Fibroblast of skin of left quadriceps (primary cell): ENCODE results near the gene KL.

ENCODE experiments used
- DNase-seq, 2 experiments: peaks; one replicate each; pipeline ENCODE4 v3.0.0-alpha.2; 2013; ENCODE audit warnings: low read depth in 2 of 2

KL gene

GRCh38 chr13:33034882-33035520 lies 18.8 kb downstream of the KL start:
- DNase-seq: no peak

GRCh38 chr13:33037673-33038072 lies 21.4 kb downstream of the KL start:
- no peak for DNase-seq

- DNase-seq: no peak
Measured at GRCh38 chr13:33040090-33040489, 23.9 kb downstream of the KL start.

DNA sequence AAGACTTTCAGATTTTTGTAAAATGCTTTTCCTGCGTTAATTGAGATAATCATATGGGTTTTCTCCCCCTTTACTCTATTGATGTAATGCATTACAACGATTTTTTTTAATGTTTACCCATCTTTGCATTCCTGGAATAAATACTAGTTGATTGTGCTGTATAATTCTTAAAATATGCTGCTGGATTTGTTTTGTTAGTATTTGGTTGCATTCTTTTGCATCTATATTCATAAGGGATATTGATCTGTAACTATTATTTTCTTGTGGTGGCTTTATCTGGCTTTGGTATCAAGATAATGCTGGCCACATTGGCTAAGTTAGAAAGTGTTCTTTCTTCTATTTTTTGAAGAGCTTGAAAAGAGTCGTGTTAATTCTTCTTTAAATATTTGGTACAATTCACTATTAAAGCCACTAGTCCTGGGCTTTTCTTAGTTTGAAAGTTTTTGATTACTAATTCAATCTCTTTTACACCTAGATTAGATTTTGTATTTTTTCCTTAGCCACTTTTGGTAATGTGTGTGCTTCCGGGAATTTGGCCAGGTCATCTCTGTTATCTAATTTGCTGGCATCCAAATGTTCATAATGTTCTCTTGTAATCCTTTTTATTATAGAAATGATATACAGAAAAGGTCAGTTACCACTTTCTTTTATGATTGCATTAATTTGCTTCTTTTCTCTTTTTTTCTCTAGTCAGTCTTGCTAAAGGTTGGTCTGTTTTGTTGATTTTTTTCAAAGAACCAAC lies 29.8 kb downstream of the KL start:
- no peak for DNase-seq

GRCh38 chr13:33050161-33050560 lies 33.9 kb downstream of the KL start:
- DNase-seq: no peak

DNA sequence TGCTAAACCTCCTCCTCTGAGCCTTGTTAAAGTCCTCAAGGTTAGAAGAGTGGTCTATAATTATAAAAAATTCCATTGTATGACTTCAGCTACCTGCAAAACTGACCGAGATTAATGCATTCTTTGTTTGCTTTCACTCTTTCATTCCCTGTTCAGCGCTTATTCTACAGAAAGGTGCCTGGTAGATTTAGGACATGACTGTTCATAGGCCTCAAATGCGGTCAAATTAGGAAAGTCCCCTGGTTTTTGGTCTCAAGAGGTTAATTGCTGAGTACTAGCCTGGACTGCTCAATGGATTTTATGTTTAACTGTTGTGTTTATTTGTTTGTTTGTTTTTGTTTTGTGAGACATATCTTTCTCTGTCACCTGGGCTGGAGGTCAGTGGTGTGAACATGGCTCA lies 35.4 kb downstream of the KL start:
- DNase-seq: no peak

GRCh38 chr13:33052506-33053280 lies 36.5 kb downstream of the KL start:
- peak; percentile 28 to 35 for DNase-seq

- no peak for DNase-seq
Measured at GRCh38 chr13:33053397-33054066, 37.3 kb downstream of the KL start.

- no peak for DNase-seq
Measured at GRCh38 chr13:33057019-33057780, 41.0 kb downstream of the KL start.

DNA sequence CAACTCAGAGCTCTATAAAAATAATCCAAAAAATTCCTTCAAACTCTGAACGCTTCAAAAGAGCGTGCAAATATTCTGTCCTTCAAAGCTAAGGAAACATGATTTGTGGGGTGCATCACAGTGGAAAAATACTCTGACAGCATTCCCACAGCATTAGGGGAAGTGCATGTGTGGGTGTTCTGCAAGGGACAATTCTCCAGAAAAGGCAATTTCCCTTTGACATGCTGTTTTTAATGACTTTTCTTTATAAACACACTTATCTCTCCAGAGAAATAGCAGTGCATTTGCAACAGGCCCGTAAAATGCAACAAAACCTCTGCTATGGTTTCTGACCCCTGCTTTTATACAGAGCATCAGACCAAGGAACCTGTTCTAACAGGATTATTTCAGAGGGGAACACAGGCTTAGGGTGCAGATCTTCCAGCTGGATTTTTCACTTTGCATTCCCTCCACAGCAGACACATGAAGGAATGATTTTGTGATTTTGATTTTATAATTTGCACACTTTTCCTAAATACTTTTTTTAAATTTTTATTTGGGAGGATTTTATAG lies 42.6 kb downstream of the KL start:
- no peak for DNase-seq

DNA sequence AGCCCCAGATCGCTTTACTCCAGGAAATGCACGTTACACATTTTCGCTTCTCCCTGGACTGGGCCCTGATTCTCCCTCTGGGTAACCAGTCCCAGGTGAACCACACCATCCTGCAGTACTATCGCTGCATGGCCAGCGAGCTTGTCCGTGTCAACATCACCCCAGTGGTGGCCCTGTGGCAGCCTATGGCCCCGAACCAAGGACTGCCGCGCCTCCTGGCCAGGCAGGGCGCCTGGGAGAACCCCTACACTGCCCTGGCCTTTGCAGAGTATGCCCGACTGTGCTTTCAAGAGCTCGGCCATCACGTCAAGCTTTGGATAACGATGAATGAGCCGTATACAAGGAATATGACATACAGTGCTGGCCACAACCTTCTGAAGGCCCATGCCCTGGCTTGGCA lies 44.6 kb downstream of the KL start:
- DNase-seq: no peak

- no peak for DNase-seq
Measured at GRCh38 chr13:33066329-33066728, 50.1 kb downstream of the KL start.

DNA sequence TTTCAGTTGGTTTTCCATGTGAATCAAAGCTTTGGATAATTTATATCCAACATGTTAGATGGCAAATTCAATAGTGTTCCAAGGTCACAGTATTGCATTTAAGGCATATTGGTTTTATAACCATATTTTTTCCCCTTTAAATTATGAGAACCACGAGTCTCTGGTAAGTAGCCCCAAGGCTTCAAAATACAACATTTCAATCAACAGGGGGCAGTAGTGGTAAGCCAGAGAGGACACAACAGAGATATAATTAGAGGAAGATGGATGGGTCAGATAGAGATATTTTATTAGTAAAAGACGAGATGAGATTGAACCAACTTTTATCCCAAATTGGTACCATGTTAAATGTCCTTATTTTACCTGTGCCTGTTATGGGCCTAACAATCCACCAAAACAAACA lies 53.1 kb downstream of the KL start:
- DNase-seq: no peak

GRCh38 chr13:33070713-33071112 lies 54.5 kb downstream of the KL start:
- no peak for DNase-seq

DNA sequence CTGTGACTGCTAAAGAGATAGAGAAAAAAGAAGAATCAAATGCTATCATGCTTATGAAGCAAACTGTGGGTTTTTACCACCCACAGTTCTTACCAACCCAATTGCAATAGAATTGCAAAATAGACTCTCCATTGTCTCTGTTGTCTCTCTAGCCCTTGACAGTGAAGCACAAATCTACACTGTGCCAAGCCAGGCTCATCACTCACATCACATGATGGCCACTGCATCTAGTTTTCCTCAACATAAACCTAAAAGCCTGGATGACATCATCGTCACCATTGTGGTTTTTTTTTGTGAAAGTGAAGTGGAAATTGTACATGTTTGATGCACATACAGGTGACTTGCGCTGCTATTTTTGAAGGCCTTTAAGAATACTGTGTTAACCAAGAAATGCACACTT lies 56.1 kb downstream of the KL start:
- no peak for DNase-seq

DNA sequence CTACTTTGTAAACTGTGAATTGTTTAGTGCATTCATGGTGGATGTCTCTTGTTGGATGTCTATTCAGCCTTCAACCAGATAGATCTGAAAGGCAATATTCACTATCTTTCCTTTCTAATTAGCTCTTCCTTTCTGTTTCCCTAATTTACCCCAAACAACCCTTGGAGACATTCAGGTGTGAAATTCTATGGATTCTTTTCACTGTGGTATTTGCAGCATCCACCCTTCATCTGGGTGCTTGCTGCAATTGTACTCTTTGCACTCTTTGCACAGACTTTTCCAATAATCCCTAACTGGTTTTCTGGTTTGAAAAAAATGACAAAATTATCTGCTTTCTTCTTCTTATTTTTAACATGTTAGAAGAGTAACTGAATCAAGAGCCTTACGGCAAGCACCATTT lies 56.5 kb downstream of the KL start:
- DNase-seq: no peak

- no peak for DNase-seq
Measured at GRCh38 chr13:33073338-33073737, 57.1 kb downstream of the KL start.

DNA sequence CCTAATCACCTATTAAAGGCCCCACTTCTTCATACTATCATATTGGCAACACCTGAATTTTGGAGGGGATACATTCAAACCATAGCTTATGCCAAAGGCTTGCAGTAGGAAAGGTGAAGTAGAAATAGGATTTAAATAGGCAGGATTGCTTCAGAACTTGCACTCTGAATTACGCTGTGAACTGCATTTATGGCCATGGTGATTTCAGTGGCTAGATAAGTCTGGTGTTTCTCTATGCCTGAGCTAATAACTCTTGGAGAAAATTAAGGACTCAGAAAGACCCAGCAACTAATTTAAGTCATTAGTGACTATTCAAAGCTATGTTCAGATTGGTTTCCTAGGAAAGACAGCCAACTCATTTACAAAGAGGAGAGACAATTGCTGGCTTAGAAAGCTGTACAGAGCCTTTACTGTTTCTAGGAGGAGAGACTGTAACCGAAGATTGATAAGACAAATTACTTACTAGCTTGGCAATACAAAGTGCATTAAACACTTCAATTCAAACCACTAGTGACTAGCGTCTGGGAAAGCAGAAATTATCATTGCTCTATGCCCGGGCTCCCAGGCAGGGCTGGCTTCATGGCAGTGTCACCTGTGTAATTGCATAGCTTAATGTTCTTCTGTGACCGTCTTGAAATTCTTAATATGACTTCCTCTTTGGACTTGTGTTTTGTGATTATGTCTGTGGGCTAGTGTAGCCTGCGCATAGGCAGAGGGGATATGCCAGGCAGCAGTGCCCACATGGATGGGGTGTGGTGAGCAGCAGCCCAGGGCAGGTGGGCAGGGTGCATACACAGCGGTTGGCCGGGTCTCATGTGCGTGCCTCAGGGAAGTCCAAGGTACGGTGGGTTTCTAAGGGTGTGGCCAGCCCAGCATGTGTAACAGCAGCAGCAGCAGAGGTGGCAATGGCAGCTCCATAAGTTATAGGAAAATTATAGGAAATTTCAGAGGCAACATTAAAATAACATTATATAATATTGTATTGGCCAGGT lies 60.1 kb downstream of the KL start:
- no peak for DNase-seq

DNA sequence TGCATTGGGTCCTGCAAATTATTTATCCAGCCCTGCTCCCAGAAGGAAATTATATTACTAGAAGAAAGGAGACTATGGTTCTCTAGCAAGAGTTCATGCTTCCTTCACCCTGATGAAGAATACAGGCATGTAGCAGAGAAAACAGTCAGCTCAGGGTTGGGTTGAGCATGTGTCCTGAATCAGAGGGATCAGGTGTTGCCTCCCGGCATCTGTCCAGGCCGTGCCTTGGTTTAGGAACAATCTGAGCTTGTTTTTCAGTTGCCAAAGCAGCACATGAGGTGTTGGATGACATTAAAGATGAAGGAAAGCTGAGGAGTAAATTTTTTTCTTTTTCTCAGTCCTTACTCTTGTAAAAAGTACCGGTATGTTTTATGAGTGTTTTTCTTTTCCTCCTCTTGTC lies 62.0 kb downstream of the KL start:
- DNase-seq: no peak

GRCh38 chr13:33079960-33080359 lies 63.7 kb downstream of the KL start:
- DNase-seq: no peak
